Right lobe of liver (tissue), 4 donors: ENCODE measurements around the gene USP48.

Experiments used
- POLR2A ChIP-seq: fragments of 450-650 bp; IDR thresholded peaks from one replicate; pipeline ENCODE4 v1.6.1; 2017; ENCODE audit warnings: antibody characterized with exemption, mild to moderate bottlenecking
- TF ChIP-seq, protein P1 (sequence below), 4 donors: fragments of 200-600 bp in 3 of 4; fragments of 450-650 bp in 1 of 4; IDR thresholded peaks; one replicate each; pipeline versions ENCODE4 v1.5.1 to v1.8.0; 2016 to 2022; ENCODE audit warnings: antibody characterized with exemption in 4 of 4, mild to moderate bottlenecking in 2 of 4
- donor health status: DM: no; HTN: no; CAD: no.
- donor health status: DM: no; HTN: no; CAD: no.
- donor health status: DM: no; HTN: yes; CAD: no.

DNA sequence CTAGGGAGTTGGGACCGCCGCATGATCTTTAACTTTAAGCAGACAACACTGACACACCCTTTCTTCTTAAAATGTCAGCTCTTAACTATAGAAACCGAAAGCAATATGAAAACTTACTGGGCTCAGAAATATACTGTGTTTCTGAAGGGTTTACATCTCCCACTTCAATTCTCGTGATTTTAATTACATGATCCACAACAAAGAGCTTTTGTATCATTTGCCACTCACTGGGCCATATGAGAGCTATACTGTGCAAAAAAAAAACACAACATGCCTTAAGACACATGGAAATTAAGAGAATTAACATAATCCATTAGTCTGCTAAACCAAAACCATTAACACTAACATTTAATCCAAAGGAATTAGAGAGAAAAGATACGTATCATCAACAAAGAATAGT is 78.8 kb downstream of the USP48 start:
- TF ChIP-seq, protein P1, sequence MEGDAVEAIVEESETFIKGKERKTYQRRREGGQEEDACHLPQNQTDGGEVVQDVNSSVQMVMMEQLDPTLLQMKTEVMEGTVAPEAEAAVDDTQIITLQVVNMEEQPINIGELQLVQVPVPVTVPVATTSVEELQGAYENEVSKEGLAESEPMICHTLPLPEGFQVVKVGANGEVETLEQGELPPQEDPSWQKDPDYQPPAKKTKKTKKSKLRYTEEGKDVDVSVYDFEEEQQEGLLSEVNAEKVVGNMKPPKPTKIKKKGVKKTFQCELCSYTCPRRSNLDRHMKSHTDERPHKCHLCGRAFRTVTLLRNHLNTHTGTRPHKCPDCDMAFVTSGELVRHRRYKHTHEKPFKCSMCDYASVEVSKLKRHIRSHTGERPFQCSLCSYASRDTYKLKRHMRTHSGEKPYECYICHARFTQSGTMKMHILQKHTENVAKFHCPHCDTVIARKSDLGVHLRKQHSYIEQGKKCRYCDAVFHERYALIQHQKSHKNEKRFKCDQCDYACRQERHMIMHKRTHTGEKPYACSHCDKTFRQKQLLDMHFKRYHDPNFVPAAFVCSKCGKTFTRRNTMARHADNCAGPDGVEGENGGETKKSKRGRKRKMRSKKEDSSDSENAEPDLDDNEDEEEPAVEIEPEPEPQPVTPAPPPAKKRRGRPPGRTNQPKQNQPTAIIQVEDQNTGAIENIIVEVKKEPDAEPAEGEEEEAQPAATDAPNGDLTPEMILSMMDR (IDR thresholded peaks at IDR 0.05): no peak
- TF ChIP-seq POLR2A: no peak
